PC-9 (cell line): ENCODE measurements around the gene NMNAT2. TPM values are rescaled to one million over a fixed set of nuclear protein-coding genes. Genes with fewer than 3 reads are reported as not detected.

Experiments used
- BruUV-seq: library from RNA; stranded (reverse); fragments of 400-500 nt; replicated peaks from 2 replicates; lab custom pipeline; 2021; lab: Mats Ljungman, UMichigan
- CTCF ChIA-PET: fragments of 300-600 bp; sonication (Branson Sonifier 250); formaldehyde crosslinking; loops from one replicate; lab custom pipeline; 2022; ENCODE audit warnings: antibody characterized with exemption; lab: Charles Lee
- POLR2A ChIA-PET: fragments of 300-600 bp; sonication (Branson Sonifier 250); formaldehyde crosslinking; loops from one replicate; lab custom pipeline; 2022; ENCODE audit warnings: antibody characterized with exemption; ENCODE audit not compliant: unreplicated experiment; lab: Charles Lee
- DNase-seq, 2 experiments: peaks; one replicate each; pipeline versions ENCODE4 v3.0.0 to v3.0.0-alpha.2; 2015 to 2022; ENCODE audit warnings: mixed read lengths in 1 of 2
- H2AFZ ChIP-seq: fragments of 200-600 bp; sonication (generic); 2 replicates; pipeline ENCODE4 v1.8.1; 2017; ENCODE audit warnings: antibody characterized with exemption
- H3F3A ChIP-seq: fragments of 200-600 bp; sonication (generic); 2 replicates; pipeline ENCODE4 v1.8.1; 2017; ENCODE audit warnings: antibody characterized with exemption, mild to moderate bottlenecking, low read depth; ENCODE audit not compliant: insufficient read depth
- H3K27ac ChIP-seq: fragments of 200-600 bp; sonication (generic); 2 replicates; pipeline ENCODE4 v1.6.1; 2016; ENCODE audit warnings: mixed run types
- H3K27me3 ChIP-seq: fragments of 200-600 bp; sonication (generic); 2 replicates; pipeline ENCODE4 v1.6.1; 2016; ENCODE audit warnings: low read depth, mixed run types; ENCODE audit not compliant: insufficient read depth
- H3K36me3 ChIP-seq: fragments of 200-600 bp; sonication (generic); 2 replicates; pipeline ENCODE4 v1.6.1; 2016; ENCODE audit warnings: low read depth, mixed run types
- H3K4me1 ChIP-seq: fragments of 200-600 bp; sonication (generic); replicated peaks from 2 replicates; pipeline ENCODE4 v1.6.1; 2016; ENCODE audit warnings: mixed run types; ENCODE audit not compliant: insufficient read depth
- H3K4me2 ChIP-seq: fragments of 200-600 bp; sonication (generic); 2 replicates; pipeline ENCODE4 v1.6.1; 2017; ENCODE audit warnings: mixed run types
- H3K4me3 ChIP-seq: fragments of 200-600 bp; sonication (generic); 2 replicates; pipeline ENCODE4 v1.6.1; 2016; ENCODE audit warnings: mixed run types
- H3K79me2 ChIP-seq: fragments of 200-600 bp; sonication (generic); 2 replicates; pipeline ENCODE4 v1.6.1; 2017; ENCODE audit warnings: low read depth, mixed run types
- H3K9me2 ChIP-seq: fragments of 200-600 bp; sonication (generic); 2 replicates; pipeline ENCODE4 v1.8.1; 2017; ENCODE audit warnings: mild to moderate bottlenecking; ENCODE audit not compliant: insufficient read depth
- H3K9me3 ChIP-seq: fragments of 200-600 bp; sonication (generic); 2 replicates; pipeline ENCODE4 v1.8.1; 2016; ENCODE audit warnings: low read depth; ENCODE audit not compliant: insufficient read depth
- H4K20me1 ChIP-seq: fragments of 200-600 bp; sonication (generic); 2 replicates; pipeline ENCODE4 v1.8.1; 2017; ENCODE audit not compliant: insufficient read depth
- EZH2 ChIP-seq: fragments of 200-600 bp; sonication (generic); IDR thresholded peaks from 2 replicates; pipeline ENCODE4 v1.8.0; 2017; ENCODE audit warnings: antibody characterized with exemption, low read depth
- intact Hi-C: fragments of 100-400 bp; cut with micrococcal nuclease; formaldehyde crosslinking; loops from one replicate; pipeline ENCODE4 v1.10.0; 2022; ENCODE audit not compliant: unreplicated experiment
- total RNA-seq: library from RNA; stranded (reverse); gene quantifications from 2 replicates; pipeline ENCODE4 v1.2.3, GENCODE V29; 2021
- TF ChIP-seq, protein P1 (sequence below): fragments of 200-600 bp; sonication (generic); conservative IDR thresholded peaks from 2 replicates; pipeline ENCODE4 v1.6.1; 2017; ENCODE audit warnings: mixed run types, antibody characterized with exemption, mild to moderate bottlenecking, moderate library complexity

The NMNAT2 gene
- total RNA-seq, 1 experiment from 2014 or later = 29.2 TPM

DNA sequence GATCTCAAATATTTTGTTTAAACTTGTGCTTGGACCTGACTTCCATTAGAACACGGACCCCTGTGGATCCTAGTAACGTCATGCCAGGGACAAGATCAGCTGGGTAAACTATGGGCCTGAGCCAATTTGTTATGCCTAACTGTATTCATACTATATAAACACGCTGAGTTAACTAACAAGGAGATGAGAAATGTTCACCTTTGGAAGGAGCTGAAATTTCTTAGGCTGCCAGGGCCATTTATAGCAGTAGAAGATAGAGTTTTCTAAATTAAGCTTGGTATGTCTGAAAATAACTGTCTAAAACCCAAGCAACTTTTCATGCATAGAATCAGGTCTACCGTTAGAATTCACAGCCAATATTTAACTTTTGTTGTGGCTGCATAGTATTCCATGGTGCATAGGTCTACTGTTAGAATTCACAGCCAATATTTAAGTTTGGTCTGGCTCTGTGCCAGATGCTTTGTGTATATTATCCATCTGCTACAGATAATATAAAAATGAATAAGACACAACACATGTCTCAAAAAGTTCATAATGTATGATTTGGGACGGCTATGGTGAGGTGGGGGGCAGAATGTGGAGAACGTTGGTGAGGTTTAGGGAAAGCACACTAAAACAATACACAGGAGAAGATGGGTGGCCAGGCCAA is 61.5 kb downstream of the NMNAT2 start:
- H3K4me1 ChIP-seq = peaks cover 40% of the 10 kb centered on the region
- BruUV-seq = no TSS peak
- CTCF ChIA-PET = no interaction called here

DNA sequence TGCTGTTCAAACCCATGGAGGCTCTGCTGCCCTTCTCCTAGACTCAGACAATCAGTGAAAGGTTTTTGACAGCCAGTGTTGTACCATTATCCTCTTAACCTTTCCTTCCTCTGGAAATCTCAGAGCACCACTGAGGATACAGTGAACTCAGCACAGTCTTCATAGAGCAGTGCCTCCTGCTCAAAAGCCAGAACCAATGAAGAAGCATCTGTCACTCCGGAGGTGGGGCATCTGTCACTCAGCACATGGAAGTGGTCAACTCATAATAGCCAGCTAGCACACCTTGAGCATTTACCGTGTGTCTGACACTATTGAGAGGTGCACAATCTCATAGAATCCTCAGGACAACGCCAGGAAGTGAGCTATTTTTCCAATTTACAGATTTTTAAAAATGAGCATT is 62.4 kb downstream of the NMNAT2 start:
- no peaks in the 10 kb centered on the region for H4K20me1 ChIP-seq
- no TSS peak for BruUV-seq
- H3K4me1 ChIP-seq = peaks cover 40% of the 10 kb centered on the region
- POLR2A ChIA-PET = no interaction called here
- H3K27ac ChIP-seq = no peak overlapping the region
- H3K9me2 ChIP-seq = no peaks in the 10 kb centered on the region
- no peaks in the 10 kb centered on the region for H3K27me3 ChIP-seq
- H3K36me3 ChIP-seq = 0 out of 2 replicates have a peak, but pooled peaks cover 4% of the 10 kb centered on the region
- H3K79me2 ChIP-seq = peaks cover 7% of the 10 kb centered on the region; the same call in 1 of the 2 replicates
- no peaks in the 10 kb centered on the region for H3K9me3 ChIP-seq
- CTCF ChIA-PET = no interaction called here
- no peak overlapping the region for H3K4me3 ChIP-seq
- TF ChIP-seq EZH2 = no peak
- TF ChIP-seq, protein P1, sequence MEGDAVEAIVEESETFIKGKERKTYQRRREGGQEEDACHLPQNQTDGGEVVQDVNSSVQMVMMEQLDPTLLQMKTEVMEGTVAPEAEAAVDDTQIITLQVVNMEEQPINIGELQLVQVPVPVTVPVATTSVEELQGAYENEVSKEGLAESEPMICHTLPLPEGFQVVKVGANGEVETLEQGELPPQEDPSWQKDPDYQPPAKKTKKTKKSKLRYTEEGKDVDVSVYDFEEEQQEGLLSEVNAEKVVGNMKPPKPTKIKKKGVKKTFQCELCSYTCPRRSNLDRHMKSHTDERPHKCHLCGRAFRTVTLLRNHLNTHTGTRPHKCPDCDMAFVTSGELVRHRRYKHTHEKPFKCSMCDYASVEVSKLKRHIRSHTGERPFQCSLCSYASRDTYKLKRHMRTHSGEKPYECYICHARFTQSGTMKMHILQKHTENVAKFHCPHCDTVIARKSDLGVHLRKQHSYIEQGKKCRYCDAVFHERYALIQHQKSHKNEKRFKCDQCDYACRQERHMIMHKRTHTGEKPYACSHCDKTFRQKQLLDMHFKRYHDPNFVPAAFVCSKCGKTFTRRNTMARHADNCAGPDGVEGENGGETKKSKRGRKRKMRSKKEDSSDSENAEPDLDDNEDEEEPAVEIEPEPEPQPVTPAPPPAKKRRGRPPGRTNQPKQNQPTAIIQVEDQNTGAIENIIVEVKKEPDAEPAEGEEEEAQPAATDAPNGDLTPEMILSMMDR = no peak
- intact Hi-C loops = no loop called here
- H2AFZ ChIP-seq = no peak overlapping the region
- H3K4me2 ChIP-seq = no peak overlapping the region
- DNase-seq = no peak
- peaks cover 22% of the 10 kb centered on the region for H3F3A ChIP-seq

More for the DNA sequence above, 61.5 kb downstream of the NMNAT2 start:
- no peak overlapping the region for H2AFZ ChIP-seq
- no peaks in the 10 kb centered on the region for H3K9me2 ChIP-seq
- no peaks in the 10 kb centered on the region for H4K20me1 ChIP-seq
- H3K4me3 ChIP-seq = no peak overlapping the region
- H3K4me2 ChIP-seq = no peak overlapping the region
- H3K27me3 ChIP-seq = no peaks in the 10 kb centered on the region
- POLR2A ChIA-PET = no interaction called here
- H3K79me2 ChIP-seq = peaks cover 3% of the 10 kb centered on the region; the same call in 1 of the 2 replicates
- TF ChIP-seq, protein P1 = no peak
- no peak for TF ChIP-seq EZH2
- no peaks in the 10 kb centered on the region for H3K9me3 ChIP-seq
- H3K27ac ChIP-seq = no peak overlapping the region
- DNase-seq = no peak
- H3K36me3 ChIP-seq = 0 out of 2 replicates have a peak, but pooled peaks cover 1% of the 10 kb centered on the region
- intact Hi-C loops = no loop called here
- H3F3A ChIP-seq = peaks cover 22% of the 10 kb centered on the region

DNA sequence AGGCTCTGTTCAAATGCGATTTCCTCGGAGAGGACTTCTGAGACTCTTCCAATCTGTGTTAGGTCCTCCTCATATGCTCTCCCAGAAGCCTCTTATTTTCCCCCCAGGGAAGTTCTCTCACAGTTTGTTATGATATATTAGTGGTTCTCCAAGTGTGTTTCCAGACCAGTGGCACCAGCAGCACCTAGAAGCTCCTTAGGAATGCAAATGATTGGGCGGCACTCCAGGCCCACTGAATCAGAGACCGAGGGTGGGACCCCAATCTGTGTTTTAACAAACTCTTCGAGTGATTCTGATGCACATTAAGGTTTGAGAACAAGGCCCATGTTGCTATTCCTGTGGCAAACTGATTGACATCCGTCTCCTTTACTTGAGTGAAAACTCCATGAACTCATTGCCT is 63.0 kb downstream of the NMNAT2 start:
- Histone ChIP-seq H3K4me1 (peaks cover 40% of the 10 kb centered on the region), H4K20me1 (no peaks in the 10 kb centered on the region), H3K79me2 (peaks cover 7% of the 10 kb centered on the region; the same call in 1 of the 2 replicates), H3K4me2 (no peak overlapping the region), H2AFZ (no peak overlapping the region), H3K9me2 (no peaks in the 10 kb centered on the region), H3K27me3 (no peaks in the 10 kb centered on the region), H3K9me3 (no peaks in the 10 kb centered on the region), H3K4me3 (no peak overlapping the region), H3K27ac (no peak overlapping the region), H3K36me3 (0 out of 2 replicates have a peak, but pooled peaks cover 4% of the 10 kb centered on the region), H3F3A (peaks cover 22% of the 10 kb centered on the region)
- TF ChIP-seq, protein P1 = no peak
- TF ChIP-seq EZH2 = no peak
- ChIA-PET CTCF (no interaction called here), POLR2A (no interaction called here)
- intact Hi-C loops = no loop called here
- BruUV-seq = no TSS peak
- DNase-seq = no peak
